ENCODE results near the gene UTP15.

The UTP15 gene

GRCh38 chr5:73529081-73529480 is 36.5 kb upstream of the UTP15 start:
- H3K4me3 ChIP-seq (replicated peaks in 1 of 2; ENCODE audit: low read depth in 2 of 2, low read length in 2 of 2), result no peak overlapping the region
- DNase-seq (ENCODE audit: low read depth in 2 of 2), result no peak
- TF ChIP-seq CTCF (IDR thresholded peaks at IDR 0.05; ENCODE audit: low read depth, low read length), result no peak

- no peak for TF ChIP-seq CTCF (IDR thresholded peaks at IDR 0.05; ENCODE audit: low read depth, low read length)
- no peak for DNase-seq (ENCODE audit: low read depth in 2 of 2)
- H3K4me3 ChIP-seq (replicated peaks in 1 of 2; ENCODE audit: low read depth in 2 of 2, low read length in 2 of 2), result no peak overlapping the region
Measured at GRCh38 chr5:73531356-73531755, 34.2 kb upstream of the UTP15 start.

GRCh38 chr5:73532195-73532594 is 33.3 kb upstream of the UTP15 start:
- DNase-seq (ENCODE audit: low read depth in 2 of 2), result no peak
- no peak for TF ChIP-seq CTCF (IDR thresholded peaks at IDR 0.05; ENCODE audit: low read depth, low read length)
- no peak overlapping the region for H3K4me3 ChIP-seq (replicated peaks in 1 of 2; ENCODE audit: low read depth in 2 of 2, low read length in 2 of 2)

GRCh38 chr5:73534011-73534644 is 31.4 kb upstream of the UTP15 start:
- no peak for DNase-seq (ENCODE audit: low read depth in 2 of 2)
- H3K4me3 ChIP-seq (replicated peaks in 1 of 2; ENCODE audit: low read depth in 2 of 2, low read length in 2 of 2), result no peak overlapping the region
- no peak for TF ChIP-seq CTCF (IDR thresholded peaks at IDR 0.05; ENCODE audit: low read depth, low read length)

- no peak for DNase-seq (ENCODE audit: low read depth in 2 of 2)
Measured at GRCh38 chr5:73534971-73535370, 30.6 kb upstream of the UTP15 start.

GRCh38 chr5:73539730-73540129 is 25.8 kb upstream of the UTP15 start:
- no peak for DNase-seq (ENCODE audit: low read depth in 2 of 2)
- no peak overlapping the region for H3K4me3 ChIP-seq (replicated peaks in 1 of 2; ENCODE audit: low read depth in 2 of 2, low read length in 2 of 2)
- TF ChIP-seq CTCF (IDR thresholded peaks at IDR 0.05; ENCODE audit: low read depth, low read length), result no peak

More at GRCh38 chr5:73534971-73535370, 30.6 kb upstream of the UTP15 start:
- H3K4me3 ChIP-seq (replicated peaks in 1 of 2; ENCODE audit: low read depth in 2 of 2, low read length in 2 of 2), result no peak overlapping the region
- no peak for TF ChIP-seq CTCF (IDR thresholded peaks at IDR 0.05; ENCODE audit: low read depth, low read length)

- no peak for TF ChIP-seq CTCF (IDR thresholded peaks at IDR 0.05; ENCODE audit: low read depth, low read length)
- H3K4me3 ChIP-seq (replicated peaks in 1 of 2; ENCODE audit: low read depth in 2 of 2, low read length in 2 of 2), result no peak overlapping the region
- peak in 1 of 2 donors; percentile 78 for DNase-seq (ENCODE audit: low read depth in 2 of 2)
Measured at GRCh38 chr5:73540192-73540591, 25.4 kb upstream of the UTP15 start.

All from cardiac fibroblast (primary cell).